GM12872 (cell line): Measurements from ENCODE around the gene RFC4.

Experiments used
- CTCF ChIP-seq: IDR thresholded peaks from 3 replicates; pipeline ENCODE4 v1.5.1; 2011; ENCODE audit warnings: low read depth, mild to moderate bottlenecking, low read length, moderate library complexity; ENCODE audit not compliant: insufficient read depth

The RFC4 gene

GRCh38 chr3:186802701-186803100 lies 3.6 kb downstream of the RFC4 start:
- TF ChIP-seq CTCF, result no peak

GRCh38 chr3:186800285-186800684 lies 6.0 kb downstream of the RFC4 start:
- TF ChIP-seq CTCF, result no peak

- TF ChIP-seq CTCF, result no peak
Observed at GRCh38 chr3:186798239-186798874, 7.9 kb downstream of the RFC4 start.

- TF ChIP-seq CTCF, result no peak
Observed at GRCh38 chr3:186790261-186790981, 15.9 kb downstream of the RFC4 start.

- no peak for TF ChIP-seq CTCF
Observed at GRCh38 chr3:186789554-186790260, 16.6 kb downstream of the RFC4 start.

GRCh38 chr3:186788482-186789370 lies 17.6 kb downstream of the RFC4 start:
- TF ChIP-seq CTCF, result no peak
